Upper lobe of right lung (tissue), 1 donor: ENCODE measurements around the gene LANCL3. TPM values are rescaled to one million over a fixed set of nuclear protein-coding genes. Genes with fewer than 3 reads are reported as not detected.
"Not testable (repeated sequence)": the region's sequence is repeated elsewhere in the genome, so short reads cannot be mapped to it uniquely, and the experiment has no call there.

ENCODE experiments used
- ATAC-seq: fragments of 200-7000 bp; cut with Tn5 transposase; one replicate; pipeline ENCODE4 v1.9.1; 2020; ENCODE audit warnings: mild to moderate bottlenecking, moderate library complexity
- DNase-seq: peaks from one replicate; pipeline ENCODE4 v3.0.0-alpha.2; 2020
- H3K27ac ChIP-seq: fragments of 200-600 bp; one replicate; pipeline ENCODE4 v1.8.0; 2022
- H3K27me3 ChIP-seq: fragments of 200-600 bp; one replicate; pipeline ENCODE4 v1.8.0; 2022; ENCODE audit warnings: mild to moderate bottlenecking
- H3K36me3 ChIP-seq: fragments of 200-600 bp; one replicate; pipeline ENCODE4 v1.8.0; 2022
- H3K4me1 ChIP-seq: fragments of 200-600 bp; one replicate; pipeline ENCODE4 v1.8.0; 2022
- H3K4me3 ChIP-seq: fragments of 200-600 bp; one replicate; pipeline ENCODE4 v1.8.0; 2022; ENCODE audit warnings: mild to moderate bottlenecking
- H3K9me3 ChIP-seq: fragments of 200-600 bp; one replicate; pipeline ENCODE4 v1.8.0; 2022
- intact Hi-C: fragments of 100-400 bp; cut with DNase I; formaldehyde crosslinking; loops from one replicate; pipeline ENCODE4 v1.11.0; 2022
- total RNA-seq: library from RNA; stranded (reverse); fragmentation: NEBNext Ultra II Directional; extraction: Animal tissue kit (Norgen Biotek cat#: 25700); gene quantifications from one replicate; pipeline ENCODE4 v1.2.1, GENCODE V29; 2021
- TF ChIP-seq, protein P1 (sequence below): fragments of 200-600 bp; IDR thresholded peaks from one replicate; pipeline ENCODE4 v1.8.0; 2022; ENCODE audit warnings: antibody characterized with exemption
- donor health status: DM: no; HTN: yes; CAD: no; lungs with severe emphysema.

Gene LANCL3
- total RNA-seq, 1 donor from 2014 or later, result 1.4 TPM

DNA sequence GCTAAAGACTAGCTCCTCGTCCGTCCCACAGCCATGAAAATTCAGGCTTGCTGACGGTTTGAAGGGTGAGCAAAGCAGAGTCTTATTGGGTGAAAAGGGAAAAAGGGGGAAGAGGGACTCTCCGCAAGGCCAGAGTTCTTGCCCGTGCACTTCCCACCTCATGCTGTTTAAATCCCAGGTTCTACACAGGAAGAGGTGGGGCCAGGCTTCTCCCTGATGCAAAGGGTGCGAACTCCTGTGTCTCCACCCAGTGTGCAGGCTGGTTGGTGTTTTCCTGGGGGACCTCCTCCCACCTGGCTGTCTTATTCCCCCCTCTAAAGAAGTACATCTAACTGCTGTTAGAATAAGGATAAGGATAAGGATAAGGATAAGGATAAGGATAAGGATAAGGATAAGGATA, 18.0 kb upstream of the LANCL3 start:
- Histone ChIP-seq H3K27ac (no peak overlapping the region), H3K27me3 (no peaks in the 10 kb centered on the region), H3K4me1 (no peaks in the 10 kb centered on the region), H3K9me3 (no peaks in the 10 kb centered on the region), H3K36me3 (no peaks in the 10 kb centered on the region), H3K4me3 (no peak overlapping the region)
- intact Hi-C loops, result no loop called here
- TF ChIP-seq, protein P1, sequence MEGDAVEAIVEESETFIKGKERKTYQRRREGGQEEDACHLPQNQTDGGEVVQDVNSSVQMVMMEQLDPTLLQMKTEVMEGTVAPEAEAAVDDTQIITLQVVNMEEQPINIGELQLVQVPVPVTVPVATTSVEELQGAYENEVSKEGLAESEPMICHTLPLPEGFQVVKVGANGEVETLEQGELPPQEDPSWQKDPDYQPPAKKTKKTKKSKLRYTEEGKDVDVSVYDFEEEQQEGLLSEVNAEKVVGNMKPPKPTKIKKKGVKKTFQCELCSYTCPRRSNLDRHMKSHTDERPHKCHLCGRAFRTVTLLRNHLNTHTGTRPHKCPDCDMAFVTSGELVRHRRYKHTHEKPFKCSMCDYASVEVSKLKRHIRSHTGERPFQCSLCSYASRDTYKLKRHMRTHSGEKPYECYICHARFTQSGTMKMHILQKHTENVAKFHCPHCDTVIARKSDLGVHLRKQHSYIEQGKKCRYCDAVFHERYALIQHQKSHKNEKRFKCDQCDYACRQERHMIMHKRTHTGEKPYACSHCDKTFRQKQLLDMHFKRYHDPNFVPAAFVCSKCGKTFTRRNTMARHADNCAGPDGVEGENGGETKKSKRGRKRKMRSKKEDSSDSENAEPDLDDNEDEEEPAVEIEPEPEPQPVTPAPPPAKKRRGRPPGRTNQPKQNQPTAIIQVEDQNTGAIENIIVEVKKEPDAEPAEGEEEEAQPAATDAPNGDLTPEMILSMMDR, result no peak
- DNase-seq, result no peak
- no peak for ATAC-seq

DNA sequence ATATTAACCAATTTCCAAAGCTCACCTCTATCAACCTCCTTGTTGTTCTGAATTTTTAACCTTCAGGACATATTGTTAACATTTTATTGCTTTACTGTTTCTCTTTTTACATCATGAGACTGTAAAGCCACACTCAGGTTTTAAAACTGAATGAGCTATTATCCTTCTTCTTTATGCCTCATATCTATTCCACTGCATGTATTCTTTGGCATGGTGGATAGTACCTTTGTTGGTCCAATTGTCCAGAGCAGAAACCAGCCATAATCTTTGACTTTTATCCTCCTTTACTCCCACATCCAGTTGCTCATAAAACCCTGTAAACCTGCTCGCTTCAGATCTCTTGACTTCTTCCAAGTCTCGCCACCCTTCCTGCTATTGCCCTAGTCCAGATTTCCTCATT, 6.2 kb upstream of the LANCL3 start:
- intact Hi-C loops, H3K9me3 ChIP-seq, ATAC-seq, H3K27me3 ChIP-seq, H3K4me1 ChIP-seq, H3K27ac ChIP-seq, DNase-seq, H3K4me3 ChIP-seq, H3K36me3 ChIP-seq: not testable (repeated sequence)

- H3K9me3 ChIP-seq, DNase-seq, H3K4me1 ChIP-seq, H3K4me3 ChIP-seq, H3K27ac ChIP-seq, H3K27me3 ChIP-seq, intact Hi-C loops, H3K36me3 ChIP-seq: not testable (repeated sequence)
- peak; percentile 59 for ATAC-seq
These were observed 1.1 kb upstream of the LANCL3 start for GRCh38 chrX:37570349-37570748.

DNA sequence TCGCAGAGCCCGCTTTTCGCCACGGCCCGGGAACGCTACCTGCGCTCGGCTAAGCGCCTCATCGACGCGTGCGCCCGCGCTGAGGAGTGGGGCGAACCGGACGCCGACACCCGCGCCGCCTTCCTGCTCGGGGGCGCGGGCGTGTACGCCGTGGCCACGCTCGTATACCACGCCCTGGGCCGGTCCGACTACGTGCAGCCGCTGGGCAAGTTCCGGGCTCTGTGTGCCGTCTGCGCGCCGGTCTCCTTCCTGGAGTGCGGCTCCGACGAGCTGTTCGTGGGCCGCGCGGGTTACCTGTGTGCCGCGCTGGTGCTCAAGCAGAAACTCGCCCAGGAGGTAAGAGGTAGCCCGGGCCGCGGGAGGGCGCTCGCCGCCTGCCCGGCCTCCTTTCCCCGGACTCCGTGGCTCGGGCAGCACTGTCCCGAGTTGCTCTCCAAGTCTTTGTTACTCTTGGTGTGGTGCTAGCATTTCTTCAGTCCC, 687 bp downstream of the LANCL3 start:
- ATAC-seq (peak; percentile 93), DNase-seq (peak; percentile 77)
- H3K9me3 ChIP-seq, H3K27ac ChIP-seq, H3K27me3 ChIP-seq, H3K36me3 ChIP-seq, intact Hi-C loops, H3K4me1 ChIP-seq: not testable (repeated sequence)
- TF ChIP-seq, protein P1, result peak; percentile 30
- H3K4me3 ChIP-seq, result peak overlapping the region; percentile 42

DNA sequence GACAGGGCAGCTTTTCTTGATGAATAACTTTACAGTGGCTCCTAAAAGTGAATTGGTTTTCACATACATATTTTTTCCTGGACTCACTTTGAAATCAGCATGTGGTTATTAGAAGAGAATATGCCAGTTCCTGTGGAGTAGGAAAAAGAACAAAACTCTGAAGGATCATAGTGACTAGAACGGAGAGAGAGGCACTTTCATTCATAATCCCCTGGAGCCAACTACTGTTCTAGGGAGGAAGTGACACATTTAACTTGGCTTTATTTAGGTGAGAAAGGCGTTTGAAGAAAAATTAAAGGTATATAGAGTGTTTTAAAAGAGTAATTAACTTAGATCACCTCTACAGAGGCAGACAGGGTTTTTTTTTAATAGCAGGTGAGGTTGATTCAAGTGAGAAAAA, 1.7 kb downstream of the LANCL3 start:
- intact Hi-C loops, DNase-seq, H3K9me3 ChIP-seq, H3K4me3 ChIP-seq, H3K36me3 ChIP-seq, H3K27me3 ChIP-seq, ATAC-seq, H3K27ac ChIP-seq, H3K4me1 ChIP-seq: not testable (repeated sequence)

- H3K4me1 ChIP-seq, result no peaks in the 10 kb centered on the region
- no peak overlapping the region for H3K4me3 ChIP-seq
- H3K27me3 ChIP-seq, result no peaks in the 10 kb centered on the region
- no peaks in the 10 kb centered on the region for H3K36me3 ChIP-seq
- no peak overlapping the region for H3K27ac ChIP-seq
- TF ChIP-seq, protein P1, result no peak
- H3K9me3 ChIP-seq, result no peaks in the 10 kb centered on the region
- no peak for ATAC-seq
- intact Hi-C loops, result no loop called here
- DNase-seq, result no peak
These were observed 6.6 kb downstream of the LANCL3 start for GRCh38 chrX:37578045-37578444.

DNA sequence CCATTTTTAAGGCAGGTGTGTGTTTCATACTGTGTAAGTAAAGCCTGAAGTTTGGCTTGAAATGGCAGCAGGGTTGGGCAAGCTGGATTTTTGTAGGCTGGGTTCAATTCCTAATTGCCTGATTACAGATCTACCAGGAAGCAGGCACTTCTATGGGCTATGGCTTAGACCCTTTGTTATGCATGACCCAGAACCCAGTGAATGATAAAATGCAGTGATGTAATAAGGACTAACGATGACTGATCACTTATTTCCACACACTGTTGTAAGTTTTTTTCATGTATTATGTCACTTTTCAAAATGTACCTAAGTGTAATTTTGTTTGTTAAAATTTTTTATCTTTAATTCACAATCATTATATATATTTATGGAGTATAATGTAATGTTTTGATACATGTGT, 8.6 kb downstream of the LANCL3 start:
- no peak overlapping the region for H3K4me3 ChIP-seq
- intact Hi-C loops, result no loop called here
- ATAC-seq, result no peak
- no peak overlapping the region for H3K27ac ChIP-seq
- H3K36me3 ChIP-seq, result no peaks in the 10 kb centered on the region
- H3K9me3 ChIP-seq, result no peaks in the 10 kb centered on the region
- no peaks in the 10 kb centered on the region for H3K4me1 ChIP-seq
- TF ChIP-seq, protein P1, result no peak
- no peak for DNase-seq
- no peaks in the 10 kb centered on the region for H3K27me3 ChIP-seq

- intact Hi-C loops, H3K36me3 ChIP-seq, DNase-seq, H3K27ac ChIP-seq, H3K4me3 ChIP-seq, H3K27me3 ChIP-seq, H3K4me1 ChIP-seq, H3K9me3 ChIP-seq, ATAC-seq: not testable (repeated sequence)
These were observed 15.9 kb downstream of the LANCL3 start for GRCh38 chrX:37587337-37587736.
